Mucosa of rectum (tissue), 2 donors: ENCODE results near the gene TJP3.

Source experiments
- H3K27ac ChIP-seq, 2 donors: one replicate each; pipeline ENCODE4 v1.7.0; 2013; ENCODE audit warnings: inconsistent platforms in 2 of 2, low read depth in 2 of 2, low read length in 2 of 2
- H3K27me3 ChIP-seq, 2 donors: one replicate each; pipeline ENCODE4 v1.7.0; 2013; ENCODE audit warnings: low read length in 2 of 2; ENCODE audit not compliant: control insufficient read depth in 2 of 2, insufficient read depth in 2 of 2
- H3K36me3 ChIP-seq, 2 donors: one replicate each; pipeline ENCODE4 v1.7.0; 2013; ENCODE audit warnings: low read length in 2 of 2; ENCODE audit not compliant: control insufficient read depth in 2 of 2, insufficient read depth in 2 of 2
- H3K4me1 ChIP-seq, 2 donors: one replicate each; pipeline ENCODE4 v1.7.0; 2013; ENCODE audit warnings: low read length in 2 of 2, mild to moderate bottlenecking in 1 of 2; ENCODE audit not compliant: control insufficient read depth in 2 of 2, insufficient read depth in 2 of 2
- H3K4me3 ChIP-seq, 2 donors: one replicate each; pipeline ENCODE4 v1.7.0; 2013; ENCODE audit warnings: low read length in 2 of 2
- H3K9ac ChIP-seq, 2 donors: one replicate each; pipeline ENCODE4 v1.7.0; 2013; ENCODE audit warnings: low read length in 2 of 2, low read depth in 1 of 2, mild to moderate bottlenecking in 1 of 2
- H3K9me3 ChIP-seq, 2 donors: one replicate each; pipeline ENCODE4 v1.7.0; 2013; ENCODE audit warnings: low read length in 2 of 2; ENCODE audit not compliant: control insufficient read depth in 2 of 2
- donor health status: healthy.
- donor health status: Normal muscosa, but diverticular disease.

Gene TJP3

GRCh38 chr19:3698386-3698950 is 9.7 kb upstream of the TJP3 start:
- no peaks in the 10 kb centered on the region for H3K27me3 ChIP-seq
- H3K9ac ChIP-seq, result no peak overlapping the region
- no peak overlapping the region for H3K27ac ChIP-seq
- peaks cover 17% of the 10 kb centered on the region in 2 donors for H3K4me1 ChIP-seq
- H3K36me3 ChIP-seq, result no peaks in the 10 kb centered on the region
- no peak overlapping the region for H3K4me3 ChIP-seq
- no peaks in the 10 kb centered on the region for H3K9me3 ChIP-seq

- no peaks in the 10 kb centered on the region for H3K9me3 ChIP-seq
- peak overlapping the region; percentile 44 to 70 for H3K27ac ChIP-seq
- peaks cover 17% of the 10 kb centered on the region in 2 donors for H3K4me1 ChIP-seq
- H3K9ac ChIP-seq, result peak overlapping the region; percentile 65 to 83
- H3K4me3 ChIP-seq, result peak overlapping the region; percentile 73 to 89
- no peaks in the 10 kb centered on the region for H3K36me3 ChIP-seq
- H3K27me3 ChIP-seq, result no peaks in the 10 kb centered on the region
These were observed 9.0 kb upstream of the TJP3 start for GRCh38 chr19:3698974-3699740.

GRCh38 chr19:3699741-3700241 is 8.4 kb upstream of the TJP3 start:
- peak overlapping the region; percentile 73 to 89 for H3K4me3 ChIP-seq
- peaks cover 17% of the 10 kb centered on the region in 2 donors for H3K4me1 ChIP-seq
- peak overlapping the region; percentile 65 to 83 for H3K9ac ChIP-seq
- H3K27ac ChIP-seq, result peak overlapping the region; percentile 44 to 70
- H3K27me3 ChIP-seq, result no peaks in the 10 kb centered on the region
- H3K36me3 ChIP-seq, result no peaks in the 10 kb centered on the region
- no peaks in the 10 kb centered on the region for H3K9me3 ChIP-seq

GRCh38 chr19:3700242-3701032 is 7.7 kb upstream of the TJP3 start, which contains the start of gene PIP5K1C:
PIP5K1C (minus strand) TSS chr19:3700468; CDS start chr19:3700390, 78 bp downstream.
- no peaks in the 10 kb centered on the region for H3K36me3 ChIP-seq
- peak within 1 kb of the TSS; percentile 65 to 83 for H3K9ac ChIP-seq
- peak within 1 kb of the TSS; percentile 44 to 70 for H3K27ac ChIP-seq
- no peaks in the 10 kb centered on the region for H3K27me3 ChIP-seq
- H3K4me1 ChIP-seq, result peaks cover 17 to 18% of the 10 kb centered on the region in 2 donors
- peak within 1 kb of the TSS; percentile 73 to 89 for H3K4me3 ChIP-seq
- H3K9me3 ChIP-seq, result no peaks in the 10 kb centered on the region

GRCh38 chr19:3701200-3701599 is 7.0 kb upstream of the TJP3 start:
- H3K4me1 ChIP-seq, result peaks cover 21 to 22% of the 10 kb centered on the region in 2 donors
- no peak overlapping the region for H3K4me3 ChIP-seq
- no peak overlapping the region for H3K27ac ChIP-seq
- peak overlapping the region in 1 of 2 donors; percentile 7 for H3K9ac ChIP-seq
- H3K36me3 ChIP-seq, result no peaks in the 10 kb centered on the region
- no peaks in the 10 kb centered on the region for H3K9me3 ChIP-seq
- no peaks in the 10 kb centered on the region for H3K27me3 ChIP-seq

- peak overlapping the region; percentile 96 to 99 for H3K27ac ChIP-seq
These were observed 347 bp upstream of the TJP3 start for GRCh38 chr19:3707868-3708206.

GRCh38 chr19:3710265-3710812 is 2.2 kb downstream of the TJP3 start:
- no peaks in the 10 kb centered on the region for H3K36me3 ChIP-seq
- H3K9me3 ChIP-seq, result no peaks in the 10 kb centered on the region
- H3K27me3 ChIP-seq, result no peaks in the 10 kb centered on the region
- H3K27ac ChIP-seq, result peak overlapping the region; percentile 96 to 99
- peaks cover 26 to 43% of the 10 kb centered on the region in 2 donors for H3K4me1 ChIP-seq
- peak overlapping the region; percentile 61 to 96 for H3K4me3 ChIP-seq
- peak overlapping the region in 1 of 2 donors; percentile 97 for H3K9ac ChIP-seq

More at GRCh38 chr19:3707868-3708206, 347 bp upstream of the TJP3 start:
- no peaks in the 10 kb centered on the region for H3K9me3 ChIP-seq
- peak overlapping the region; percentile 92 to 97 for H3K9ac ChIP-seq
- H3K4me3 ChIP-seq, result peak overlapping the region; percentile 79 to 96
- H3K36me3 ChIP-seq, result no peaks in the 10 kb centered on the region
- no peaks in the 10 kb centered on the region for H3K27me3 ChIP-seq
- H3K4me1 ChIP-seq, result peaks cover 21 to 29% of the 10 kb centered on the region in 2 donors

GRCh38 chr19:3712663-3713611 is 4.8 kb downstream of the TJP3 start:
- H3K4me1 ChIP-seq, result peaks cover 20 to 36% of the 10 kb centered on the region in 2 donors
- peak overlapping the region; percentile 15 to 64 for H3K9ac ChIP-seq
- no peaks in the 10 kb centered on the region for H3K27me3 ChIP-seq
- peak overlapping the region; percentile 74 to 87 for H3K27ac ChIP-seq
- H3K9me3 ChIP-seq, result no peaks in the 10 kb centered on the region
- no peaks in the 10 kb centered on the region for H3K36me3 ChIP-seq
- H3K4me3 ChIP-seq, result peak overlapping the region; percentile 29 to 55

- no peaks in the 10 kb centered on the region for H3K9me3 ChIP-seq
- H3K27ac ChIP-seq, result peak overlapping the region in 1 of 2 donors; percentile 43
- peaks cover 0 to 6% of the 10 kb centered on the region in 2 donors for H3K27me3 ChIP-seq
These were observed 8.0 kb downstream of the TJP3 start for GRCh38 chr19:3716147-3716668.

More at GRCh38 chr19:3716147-3716668, 8.0 kb downstream of the TJP3 start:
- Histone ChIP-seq H3K36me3 (no peaks in the 10 kb centered on the region), H3K4me3 (no peak overlapping the region), H3K9ac (no peak overlapping the region), H3K4me1 (peaks cover 24 to 45% of the 10 kb centered on the region in 2 donors)
